CD4-positive, alpha-beta T cell treated with Interleukin-4 for 1 hour (primary cell): Measurements from ENCODE around the gene RBBP8.
"Not testable (repeated sequence)": the region's sequence is repeated elsewhere in the genome, so short reads cannot be mapped to it uniquely, and the experiment has no call there.

Experiments
- DNase-seq, 2 donors: peaks; one replicate each; pipeline ENCODE4 v3.0.0-alpha.2; 2020 to 2022

RBBP8 gene

GRCh38 chr18:22933206-22933965 is at the start of gene RBBP8:
RBBP8 (plus strand) TSS chr18:22933328; CDS start chr18:22936852, 3,524 bp downstream.
- peak; percentile 83 to 84 for DNase-seq

DNA sequence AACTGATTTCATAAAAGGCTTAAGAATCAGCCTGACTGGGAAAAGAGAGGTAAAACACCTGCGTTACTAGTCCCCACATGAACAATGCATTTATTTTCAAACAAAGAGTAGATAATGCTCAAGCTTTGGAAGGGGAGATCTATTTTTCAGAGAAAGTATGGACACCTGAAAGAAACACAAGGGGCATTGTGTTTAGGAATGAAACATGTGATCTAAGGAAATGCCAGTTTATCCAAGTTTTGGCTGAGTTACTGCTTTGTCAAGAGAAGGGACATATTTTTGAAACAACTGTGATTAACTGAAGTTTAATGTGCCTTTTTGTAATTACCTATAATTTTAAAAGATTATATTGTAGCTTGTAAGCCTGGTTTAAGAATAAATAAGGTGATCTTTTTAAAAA is 49.3 kb upstream of the RBBP8 start:
- DNase-seq: no peak

DNA sequence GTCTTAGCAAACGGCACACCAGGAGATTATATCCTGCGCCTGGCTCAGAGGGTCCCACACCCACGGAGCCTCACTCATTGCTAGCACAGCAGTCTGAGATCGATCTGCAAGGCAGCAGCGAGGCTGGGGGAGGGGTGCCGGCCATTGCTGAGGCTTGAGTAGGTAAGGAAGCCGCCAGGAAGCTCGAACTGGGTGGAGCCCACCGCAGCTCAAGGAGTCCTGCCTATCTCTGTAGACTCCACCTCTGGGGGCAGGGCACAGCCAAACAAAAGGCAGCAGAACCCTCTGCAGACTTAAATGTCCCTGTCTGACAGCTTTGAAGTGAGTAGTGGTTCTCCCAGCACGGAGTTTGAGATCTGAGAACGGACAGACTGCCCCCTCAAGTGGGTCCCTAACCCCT is 47.4 kb upstream of the RBBP8 start:
- not testable (repeated sequence) for DNase-seq

DNA sequence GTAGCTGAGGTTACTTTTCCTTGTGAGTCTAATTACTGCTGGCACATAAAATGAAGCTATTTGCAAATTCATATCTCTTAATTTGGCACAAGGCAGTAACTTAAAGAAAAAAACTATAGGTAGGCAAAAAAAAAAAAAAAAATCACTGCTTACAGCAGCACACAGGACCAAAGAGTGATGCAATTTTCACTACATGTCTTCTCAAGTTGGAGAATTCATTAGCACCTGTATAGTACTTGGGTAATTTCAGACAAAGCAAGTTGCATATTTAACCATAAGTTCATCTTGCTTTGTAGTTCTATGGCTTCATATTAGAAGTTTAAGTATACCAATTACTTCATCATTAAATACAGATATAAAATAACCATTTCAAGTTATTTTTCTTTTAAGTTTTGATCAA is 33.7 kb upstream of the RBBP8 start:
- DNase-seq: no peak

- no peak for DNase-seq
Measured at GRCh38 chr18:22900558-22901238, 32.4 kb upstream of the RBBP8 start.

GRCh38 chr18:22902093-22902492 is 31.0 kb upstream of the RBBP8 start:
- DNase-seq: no peak

GRCh38 chr18:22903248-22903647 is 29.9 kb upstream of the RBBP8 start:
- not testable (repeated sequence) for DNase-seq

DNA sequence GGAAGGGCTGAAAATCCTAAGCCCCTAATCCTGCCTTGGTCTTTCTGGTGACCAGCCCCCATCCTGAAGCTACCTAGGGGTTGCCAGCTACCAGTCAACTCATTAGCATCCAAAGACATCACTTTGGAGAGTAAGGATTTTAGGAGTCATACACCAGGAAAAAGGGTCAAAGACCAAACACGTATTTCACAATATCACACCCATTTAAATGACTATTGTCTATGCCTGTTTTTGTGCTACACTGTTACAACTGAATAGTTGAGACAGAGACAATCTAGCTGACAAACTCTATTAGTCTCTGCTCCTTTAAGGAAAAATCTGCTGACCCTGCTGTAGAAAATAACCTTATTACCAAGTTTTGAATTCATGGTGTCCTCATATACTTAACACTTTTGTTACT is 21.0 kb upstream of the RBBP8 start:
- no peak for DNase-seq

DNA sequence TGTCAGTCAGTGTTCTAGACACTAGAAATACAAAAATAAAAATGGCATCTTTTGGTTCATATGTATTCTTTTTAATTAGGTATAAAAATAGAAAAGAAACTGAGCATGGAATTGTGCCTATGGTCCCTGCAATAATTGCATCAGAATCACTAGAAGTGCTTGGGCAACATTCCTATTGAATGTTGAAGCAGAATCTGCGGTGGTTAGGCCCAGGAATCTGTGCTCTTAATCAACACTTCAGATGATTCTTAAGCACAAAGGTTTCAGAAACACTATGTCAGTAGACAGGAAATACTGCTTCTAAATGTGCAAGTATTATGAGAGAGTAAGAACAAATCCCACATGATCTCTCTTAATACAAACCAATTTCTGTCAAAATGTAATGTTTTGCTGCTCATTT is 20.3 kb upstream of the RBBP8 start:
- DNase-seq: no peak

DNA sequence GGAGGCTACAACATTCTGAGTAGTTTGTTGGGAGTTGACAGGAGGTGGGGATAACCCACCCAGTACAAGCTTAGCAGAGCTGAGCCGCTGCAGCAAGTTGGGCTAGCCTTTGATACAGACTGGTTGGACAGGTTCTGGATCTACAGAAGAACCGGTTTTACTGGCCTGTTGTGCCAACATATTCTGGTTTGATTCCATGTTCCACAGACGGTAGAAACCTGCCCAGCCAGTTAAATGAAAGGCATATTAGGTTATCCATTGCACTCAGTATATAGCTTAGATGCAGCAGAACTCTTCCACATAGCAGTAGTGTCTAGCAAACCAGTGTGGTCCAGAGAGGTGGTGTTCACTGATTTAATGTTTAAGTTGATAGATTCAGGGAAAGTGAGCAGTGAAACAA is 19.3 kb upstream of the RBBP8 start:
- no peak for DNase-seq

DNA sequence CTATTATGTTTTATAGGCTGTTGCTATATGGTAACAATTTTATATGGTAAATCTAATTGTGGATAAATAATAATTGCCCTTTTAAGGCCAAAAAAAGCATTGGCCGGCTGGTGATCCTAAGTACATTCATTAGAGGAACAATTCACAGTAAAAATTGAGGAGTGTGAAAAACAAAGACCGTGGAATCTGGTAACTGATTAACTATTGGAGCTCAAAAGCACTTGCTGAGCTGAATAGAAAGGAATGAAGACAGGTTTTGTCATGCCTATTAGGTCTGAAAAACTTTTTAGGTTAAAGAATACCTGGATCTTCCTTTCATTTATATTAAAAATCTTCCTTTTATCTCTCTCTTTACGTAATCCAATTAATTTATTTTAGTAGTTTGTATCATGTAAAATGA is 18.5 kb upstream of the RBBP8 start:
- DNase-seq: no peak

DNA sequence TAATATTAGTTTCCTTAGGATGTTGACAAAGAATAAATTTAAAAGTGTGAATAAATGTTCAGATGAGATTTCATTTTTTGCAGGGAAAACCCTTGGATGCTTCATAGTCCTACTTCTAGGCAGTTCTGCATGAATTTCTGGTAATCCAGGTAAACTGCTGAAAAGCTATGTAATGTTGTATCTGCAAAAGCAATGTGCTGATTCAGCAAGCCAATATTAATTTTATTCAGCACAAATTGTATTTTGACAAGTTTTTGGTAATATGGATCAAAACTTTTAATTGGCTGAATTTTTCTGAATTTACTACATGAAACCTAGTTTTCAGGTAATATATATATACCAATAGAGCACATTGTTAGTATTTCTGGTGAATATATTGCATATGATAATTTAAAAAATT is 17.8 kb upstream of the RBBP8 start:
- no peak for DNase-seq

- DNase-seq: no peak
Measured at GRCh38 chr18:22921772-22922171, 11.4 kb upstream of the RBBP8 start.

DNA sequence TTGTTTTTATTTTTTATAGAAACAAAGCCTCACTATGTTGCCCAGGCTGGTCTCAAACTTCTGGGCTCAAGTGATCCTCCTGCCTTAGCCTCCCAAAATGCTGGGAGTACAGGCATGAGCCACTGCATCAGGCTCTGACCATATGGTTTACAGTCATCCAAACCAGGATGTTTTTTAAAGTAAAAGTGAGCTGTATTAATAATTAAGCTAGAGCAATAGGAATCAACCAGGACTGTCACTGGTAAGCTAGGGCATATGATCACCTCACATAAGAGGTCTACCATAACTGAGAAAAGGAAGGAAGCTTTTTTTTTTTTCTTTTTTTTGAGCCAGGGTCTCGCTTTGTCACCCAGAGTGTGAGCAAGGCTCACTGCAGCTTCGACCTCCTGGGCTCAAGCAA is 8.5 kb upstream of the RBBP8 start:
- DNase-seq: no peak

DNA sequence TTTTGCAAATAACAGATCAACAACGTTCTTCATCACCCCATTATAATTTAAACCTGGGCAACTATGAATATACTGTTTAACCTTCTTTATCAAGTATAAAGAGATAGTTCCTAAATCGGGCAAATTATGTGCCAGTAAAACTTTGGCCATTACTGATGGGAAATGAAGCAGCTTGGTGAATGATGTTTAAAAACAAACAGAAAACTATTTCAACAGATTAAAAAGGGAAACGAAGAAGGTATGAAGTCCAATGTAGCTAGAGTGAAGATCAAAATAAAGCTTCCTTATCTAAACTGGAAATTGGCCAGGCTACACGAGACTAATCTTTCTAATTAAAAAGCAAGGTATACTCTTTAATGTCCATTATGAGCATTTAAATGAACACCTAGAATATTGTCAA is 6.7 kb upstream of the RBBP8 start:
- no peak for DNase-seq

GRCh38 chr18:22928339-22928738 is 4.8 kb upstream of the RBBP8 start:
- DNase-seq: no peak

DNA sequence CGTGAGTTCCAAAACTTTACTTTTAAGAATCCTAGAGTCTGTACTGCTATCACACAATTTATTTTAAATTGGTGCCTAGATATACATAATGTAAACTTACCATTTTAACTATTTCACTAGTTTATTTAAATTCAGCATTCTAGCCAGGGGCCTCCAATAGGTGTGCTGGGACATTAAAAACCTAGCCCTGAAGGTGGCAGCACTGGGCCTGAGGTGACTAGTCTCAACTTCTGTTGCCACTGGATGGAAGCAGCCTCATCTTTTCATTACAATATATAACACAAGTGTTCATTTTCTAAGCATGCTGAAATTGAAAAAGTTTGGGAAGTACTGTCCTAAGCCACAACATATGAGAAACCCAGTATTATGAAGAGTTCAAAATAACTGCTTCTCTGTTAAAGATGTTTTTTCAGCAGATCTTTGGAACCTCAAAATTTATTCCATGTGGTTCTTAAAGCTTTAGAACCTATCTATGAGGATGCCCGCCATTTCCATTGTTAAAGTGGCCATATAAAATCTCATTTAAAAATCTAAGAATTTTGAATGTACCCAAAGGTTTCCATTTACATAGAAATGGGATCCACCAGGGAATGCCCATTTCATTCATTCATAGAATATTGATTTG is 2.9 kb upstream of the RBBP8 start:
- peak; percentile 78 to 82 for DNase-seq

DNA sequence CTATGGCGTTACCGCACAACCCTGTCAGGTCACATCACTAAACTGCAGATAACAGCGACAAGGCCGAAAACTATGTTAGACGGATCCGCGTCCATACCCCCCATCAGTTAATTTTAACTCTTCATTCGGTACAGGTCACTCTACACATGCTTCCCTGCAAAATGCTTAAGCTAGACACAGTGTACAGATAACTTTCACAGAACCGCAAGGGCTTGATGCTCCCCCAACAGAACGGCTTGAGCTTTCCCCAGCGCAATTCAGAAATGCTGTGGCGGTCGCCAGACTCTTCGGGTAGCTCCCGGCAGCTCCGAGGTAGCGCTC is 283 bp upstream of the RBBP8 start:
- no peak for DNase-seq

DNA sequence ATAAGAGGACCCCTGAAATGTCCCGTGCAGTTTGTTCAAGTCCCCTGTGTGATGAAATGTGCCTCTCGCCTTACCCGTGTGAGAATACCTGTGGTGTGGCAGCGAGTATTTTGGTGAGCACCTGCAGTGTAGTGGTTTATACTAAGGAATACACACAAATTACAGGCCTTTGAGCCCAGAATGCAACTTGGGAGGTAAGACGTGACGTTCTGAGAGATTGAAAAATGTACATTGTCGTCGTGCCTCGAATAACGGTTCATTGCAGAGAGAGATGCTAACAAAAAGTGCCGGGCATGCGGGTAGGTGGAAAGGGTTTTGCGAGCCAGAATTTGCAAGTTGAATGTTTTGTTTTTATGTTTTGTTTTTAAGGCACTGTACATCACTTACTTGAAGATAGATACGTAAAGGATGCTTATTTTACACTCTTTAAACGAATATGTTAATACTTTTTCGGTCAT is 867 bp downstream of the RBBP8 start:
- DNase-seq: no peak

- DNase-seq: no peak
Measured at GRCh38 chr18:22934789-22935188, 1.7 kb downstream of the RBBP8 start.

DNA sequence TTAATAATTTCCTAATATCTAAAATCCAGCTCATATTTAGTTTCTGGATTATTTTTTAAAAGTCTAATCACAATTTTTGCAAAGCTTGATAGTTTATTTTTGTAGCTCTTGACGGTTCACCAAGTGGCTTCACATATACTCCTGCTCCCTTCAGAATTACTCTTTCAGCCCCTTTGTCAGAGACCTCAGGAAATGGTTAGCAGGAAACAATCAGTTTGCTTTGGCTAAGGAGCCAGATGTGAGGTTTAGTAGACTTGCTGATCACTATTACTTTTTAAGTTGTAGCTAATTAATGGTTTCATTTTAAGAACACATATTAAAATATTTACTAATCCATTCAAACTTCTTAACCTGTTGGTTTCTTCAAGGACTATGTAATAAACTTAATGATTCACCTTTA is 2.3 kb downstream of the RBBP8 start:
- no peak for DNase-seq

DNA sequence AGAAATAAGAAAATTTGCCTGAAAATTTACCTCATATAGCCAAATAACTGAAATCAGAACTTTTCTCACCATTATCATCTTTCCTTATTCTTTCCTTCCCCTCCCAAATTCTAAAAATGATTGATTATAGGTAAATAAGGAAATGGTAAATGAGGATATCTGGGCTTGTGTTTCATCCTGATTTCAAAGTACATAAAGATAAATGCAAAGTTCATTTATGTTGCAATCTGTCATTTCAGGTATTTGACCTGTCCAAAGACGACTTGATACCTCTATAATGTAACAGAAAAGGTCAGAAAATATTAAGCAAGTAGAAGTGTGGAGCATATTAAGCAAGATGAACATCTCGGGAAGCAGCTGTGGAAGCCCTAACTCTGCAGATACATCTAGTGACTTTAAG is 3.4 kb downstream of the RBBP8 start:
- no peak for DNase-seq

GRCh38 chr18:22939649-22940048 is 6.5 kb downstream of the RBBP8 start:
- DNase-seq: no peak

- DNase-seq: no peak
Measured at GRCh38 chr18:22943847-22944246, 10.7 kb downstream of the RBBP8 start.
